Endothelial cell of umbilical vein (primary cell): ENCODE results near the gene TMEM50B. TPM values are rescaled to one million over a fixed set of nuclear protein-coding genes. Genes with fewer than 3 reads are reported as not detected.
"Not testable (repeated sequence)": the region's sequence is repeated elsewhere in the genome, so short reads cannot be mapped to it uniquely, and the experiment has no call there.

Experiments used
- BruUV-seq: library from RNA; stranded (reverse); fragments of 400-500 nt; replicated peaks from 2 replicates; lab custom pipeline; 2021; lab: Mats Ljungman, UMichigan
- CTCF ChIA-PET: fragments of 300-600, 350-600 bp; sonication (Branson Sonifier 250); formaldehyde crosslinking; loops from one replicate; lab custom pipeline; 2021; ENCODE audit warnings: antibody characterized with exemption, inconsistent platforms; lab: Charles Lee
- POLR2A ChIA-PET: fragments of 300-600, 350-600 bp; sonication (Branson Sonifier 250); formaldehyde crosslinking; loops from one replicate; lab custom pipeline; 2021; ENCODE audit warnings: antibody characterized with exemption, inconsistent platforms; lab: Charles Lee
- DNase-seq: peaks from one replicate; pipeline ENCODE4 v3.0.0-alpha.2; 2011; ENCODE audit warnings: low read depth, low spot score
- FAIRE-seq: peaks from 2 replicates; lab custom pipeline; 2011; peaks lifted over from hg19 to GRCh38; lab: Jason Lieb, UNC
- H2AFZ ChIP-seq: 2 replicates; pipeline ENCODE4 v1.6.0; 2012; ENCODE audit warnings: low read depth, low read length, control low read depth, inconsistent platforms
- H3K27ac ChIP-seq: 2 replicates; pipeline ENCODE4 v1.5.1; 2011; ENCODE audit warnings: low read depth, mild to moderate bottlenecking, control low read depth, low read length, moderate library complexity; ENCODE audit not compliant: insufficient read depth
- H3K27me3 ChIP-seq, 2 experiments: 2 replicates each; pipeline versions ENCODE4 v1.6.0 to v1.6.1; 2011; ENCODE audit warnings: low read length in 2 of 2, mixed read lengths in 1 of 2; ENCODE audit not compliant: control insufficient read depth in 2 of 2, insufficient read depth in 2 of 2
- H3K36me3 ChIP-seq, 2 experiments: 2 replicates in 1 of 2; 3 replicates in 1 of 2; pipeline ENCODE4 v1.5.1; 2011; ENCODE audit warnings: low read length in 2 of 2, mild to moderate bottlenecking in 1 of 2, moderate library complexity in 1 of 2; ENCODE audit not compliant: control insufficient read depth in 2 of 2, insufficient read depth in 2 of 2; ENCODE audit errors: extremely low read depth in 1 of 2
- H3K4me1 ChIP-seq: 3 replicates; pipeline ENCODE4 v1.5.1; 2011; ENCODE audit warnings: mild to moderate bottlenecking, low read length; ENCODE audit not compliant: control insufficient read depth, insufficient read depth; ENCODE audit errors: extremely low read depth
- H3K4me2 ChIP-seq: 2 replicates; pipeline ENCODE4 v1.6.1; 2011; ENCODE audit warnings: low read length, control low read depth, mixed read lengths; ENCODE audit not compliant: insufficient read depth
- H3K4me3 ChIP-seq, 3 experiments: fragments of 200-600 bp in 1 of 3; sonication (generic), shearing (Covaris generic) in 1 of 3; replicated peaks in 1 of 3; 2 replicates each; pipeline ENCODE4 v1.5.1; 2011 to 2016; ENCODE audit warnings: control low read depth in 3 of 3, low read length in 3 of 3, mild to moderate bottlenecking in 2 of 3, inconsistent platforms in 1 of 3, low read depth in 1 of 3, moderate library complexity in 1 of 3; ENCODE audit not compliant: insufficient read depth in 1 of 3
- H3K79me2 ChIP-seq: 2 replicates; pipeline ENCODE4 v1.6.0; 2012; ENCODE audit warnings: low read length, inconsistent platforms; ENCODE audit not compliant: control insufficient read depth, insufficient read depth
- H3K9ac ChIP-seq: replicated peaks from 2 replicates; pipeline ENCODE3; 2011; ENCODE audit warnings: low read length, control low read depth; ENCODE audit not compliant: insufficient read depth; ENCODE audit errors: extremely low read depth
- H3K9me1 ChIP-seq: replicated peaks from 3 replicates; pipeline ENCODE4 v1.6.0; 2011; ENCODE audit warnings: mild to moderate bottlenecking, low read length; ENCODE audit not compliant: control insufficient read depth, insufficient read depth; ENCODE audit errors: extremely low read depth
- H3K9me3 ChIP-seq: replicated peaks from 2 replicates; pipeline ENCODE4 v1.5.1; 2012; ENCODE audit warnings: low read length, inconsistent platforms; ENCODE audit not compliant: control insufficient read depth, insufficient read depth
- H4K20me1 ChIP-seq: replicated peaks from 2 replicates; pipeline ENCODE3; 2011; ENCODE audit warnings: mild to moderate bottlenecking, low read length; ENCODE audit not compliant: control insufficient read depth, insufficient read depth; ENCODE audit errors: extremely low read depth
- CTCF ChIP-seq, 2 donors: IDR thresholded peaks; 1 replicate in 1 of 2; 2 replicates in 1 of 2; pipeline ENCODE4 v1.5.1; 2011; ENCODE audit warnings: low read length in 2 of 2, mild to moderate bottlenecking in 2 of 2, moderate library complexity in 2 of 2, control low read depth in 1 of 2, inconsistent platforms in 1 of 2, low read depth in 1 of 2; ENCODE audit not compliant: insufficient read depth in 1 of 2; ENCODE audit errors: extremely low read depth in 1 of 2
- EZH2 ChIP-seq: IDR thresholded peaks from 2 replicates; pipeline ENCODE4 v1.6.1; 2012; ENCODE audit warnings: borderline replicate concordance, low read depth, mild to moderate bottlenecking, moderate library complexity, low read length, inconsistent platforms; ENCODE audit not compliant: severe bottlenecking
- FOS ChIP-seq: IDR thresholded peaks from 2 replicates; pipeline ENCODE4 v1.6.1; 2011; ENCODE audit warnings: mild to moderate bottlenecking, low read length, moderate library complexity, borderline replicate concordance; ENCODE audit not compliant: insufficient read depth
- GATA2 ChIP-seq: IDR thresholded peaks from 2 replicates; pipeline ENCODE4 v1.7.0; 2011; ENCODE audit warnings: low read depth, mild to moderate bottlenecking, moderate library complexity, mixed read lengths, low read length; ENCODE audit not compliant: insufficient read length, insufficient read depth
- JUN ChIP-seq: IDR thresholded peaks from 2 replicates; pipeline ENCODE4 v1.6.1; 2011; ENCODE audit warnings: borderline replicate concordance, low read depth; ENCODE audit not compliant: insufficient read length, insufficient read depth
- MYC ChIP-seq: IDR thresholded peaks from one replicate; pipeline ENCODE4 v1.6.1; 2011; ENCODE audit warnings: mild to moderate bottlenecking, low read depth, low read length
- POLR2A ChIP-seq: IDR thresholded peaks from 2 replicates; pipeline ENCODE4 v1.6.1; 2012; ENCODE audit warnings: low read depth, mild to moderate bottlenecking, control low read depth, low read length
- POLR2AphosphoS5 ChIP-seq: IDR thresholded peaks from 2 replicates; pipeline ENCODE4 v1.6.1; 2012; ENCODE audit warnings: low read depth, mild to moderate bottlenecking, control low read depth, low read length, moderate library complexity; ENCODE audit not compliant: insufficient read depth
- dilution Hi-C: fragments of 300-500 bp; cut with MboI; formaldehyde crosslinking; loops from one replicate; pipeline ENCODE4 v1.15.0; 2019; ENCODE audit warnings: low sequenced_read_pairs; ENCODE audit not compliant: extremely low pct_ligation_motif_present
- intact Hi-C: fragments of 100-400 bp; cut with micrococcal nuclease; formaldehyde crosslinking; loops from one replicate; pipeline ENCODE4 v1.10.0; 2022
- polyA plus RNA-seq, 4 experiments: library from polyadenylated mRNA; depleted of rRNA in 3 of 4; stranded (reverse) in 3 of 4; unstranded in 1 of 4; fragments of >200 nt; gene quantifications; 2 replicates each; pipeline versions ENCODE4 v1.2.1 to v1.2.3, GENCODE V29; 2011 to 2012; ENCODE audit warnings: missing spikeins in 1 of 4
- total RNA-seq: library from RNA; stranded (reverse); gene quantifications from 2 replicates; pipeline ENCODE4 v1.2.3, GENCODE V29; 2021
- TF ChIP-seq, protein P1 (sequence below): IDR thresholded peaks from 2 replicates; pipeline ENCODE4 v1.6.1; 2011; ENCODE audit not compliant: insufficient read depth, insufficient read length

Gene TMEM50B
- total and polyA plus RNA-seq, 2 donors (not counting 3 experiments of a cell fraction or from before 2014, with no cell fraction given) = 25.1 to 29.3 TPM

DNA sequence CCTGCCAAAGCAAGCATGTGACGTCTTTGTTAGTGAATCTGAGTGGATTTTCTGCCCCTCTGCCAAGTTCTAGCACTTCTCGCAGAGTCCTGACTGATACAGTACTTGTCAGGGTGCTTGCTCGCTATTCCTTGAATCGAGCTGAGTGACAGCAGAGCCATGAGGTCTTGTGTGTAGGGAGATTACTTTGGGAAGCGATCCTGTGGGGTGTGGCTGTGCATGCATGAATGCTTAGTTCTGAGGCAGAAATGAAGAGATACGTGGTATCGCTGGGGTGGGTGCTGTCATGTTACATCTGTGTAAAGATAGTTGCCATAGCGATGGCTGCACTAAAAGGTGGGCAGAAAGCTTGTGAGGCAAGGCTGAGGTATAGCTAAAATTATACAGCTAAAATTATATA is 31.1 kb upstream of the TMEM50B start:
- no peaks in the 10 kb centered on the region for H3K4me1 ChIP-seq
- DNase-seq (no peak), FAIRE-seq (no peak)
- no peaks in the 10 kb centered on the region for H3K9me3 ChIP-seq
- no peak overlapping the region for H3K9ac ChIP-seq
- CTCF ChIA-PET = interaction anchor here (2.0 kb wide), 1 partner anchor 95 kb away, joined by 8 read pairs; no protein-coding TSS in a partner anchor
- H3K27me3 ChIP-seq = no peaks in the 10 kb centered on the region
- TF ChIP-seq GATA2 (no peak), JUN (no peak), POLR2AphosphoS5 (no peak), CTCF (IDR thresholded peaks at IDR 0.05; ENCODE audit: extremely low read depth in 1 of 2, insufficient read depth in 1 of 2, low read depth in 1 of 2, low read length in 2 of 2) (no peak), POLR2A (no peak), MYC (no peak), EZH2 (no peak), FOS (no peak)
- TF ChIP-seq, protein P1, sequence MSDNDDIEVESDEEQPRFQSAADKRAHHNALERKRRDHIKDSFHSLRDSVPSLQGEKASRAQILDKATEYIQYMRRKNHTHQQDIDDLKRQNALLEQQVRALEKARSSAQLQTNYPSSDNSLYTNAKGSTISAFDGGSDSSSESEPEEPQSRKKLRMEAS = no peak
- intact Hi-C loops (no loop called here), dilution Hi-C loops (no loop called here)
- no peaks in the 10 kb centered on the region for H4K20me1 ChIP-seq
- H3K27ac ChIP-seq = no peak overlapping the region
- BruUV-seq = no TSS peak
- H2AFZ ChIP-seq = no peak overlapping the region
- POLR2A ChIA-PET = no interaction called here
- H3K9me1 ChIP-seq = no peaks in the 10 kb centered on the region
- no peaks in the 10 kb centered on the region for H3K79me2 ChIP-seq
- no peak overlapping the region for H3K4me2 ChIP-seq
- no peak overlapping the region for H3K4me3 ChIP-seq
- peaks cover 10 to 14% of the 10 kb centered on the region in 2 experiments for H3K36me3 ChIP-seq

DNA sequence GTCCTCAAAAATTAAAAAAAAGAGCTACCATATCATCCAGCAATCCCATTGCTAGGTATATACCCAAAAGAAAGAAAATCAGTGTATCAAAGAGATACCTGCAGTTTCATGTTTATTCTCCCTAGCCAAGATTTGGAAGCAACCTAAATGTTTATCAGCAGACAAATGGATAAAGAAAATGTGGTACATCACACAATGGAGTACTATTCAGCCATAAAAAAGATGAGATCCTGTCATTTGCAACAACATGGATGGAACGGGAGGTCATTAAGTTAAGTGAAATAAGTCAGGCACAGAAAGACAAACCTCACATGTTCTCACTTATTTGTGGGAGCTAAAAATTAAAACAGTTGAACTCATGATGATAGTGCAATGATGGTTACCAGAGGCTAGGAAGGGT is 27.2 kb upstream of the TMEM50B start:
- CTCF ChIA-PET, BruUV-seq, H3K27ac ChIP-seq, dilution Hi-C loops, H3K9ac ChIP-seq, H3K9me1 ChIP-seq, H3K4me3 ChIP-seq, DNase-seq, POLR2A ChIA-PET, H3K4me2 ChIP-seq, H3K9me3 ChIP-seq, intact Hi-C loops, H3K4me1 ChIP-seq, H3K36me3 ChIP-seq, H2AFZ ChIP-seq, H4K20me1 ChIP-seq, H3K79me2 ChIP-seq, H3K27me3 ChIP-seq: not testable (repeated sequence)
- peak; percentile 57 for FAIRE-seq
